HEK293T (cell line): ENCODE measurements around the gene EML4.

Source experiments
- ARNT ChIP-seq: fragments of 450-650 bp; IDR thresholded peaks from 2 replicates; pipeline ENCODE4 v1.6.1; 2017; ENCODE audit warnings: mild to moderate bottlenecking
- BHLHE40 ChIP-seq: fragments of 450-650 bp; IDR thresholded peaks from 2 replicates; pipeline ENCODE4 v1.6.1; 2016; ENCODE audit warnings: mild to moderate bottlenecking, moderate library complexity, borderline replicate concordance
- CTBP1 ChIP-seq: fragments of 450-650 bp; IDR thresholded peaks from 2 replicates; pipeline ENCODE4 v1.6.1; 2016; ENCODE audit warnings: borderline replicate concordance
- ELF4 ChIP-seq: fragments of 450-650 bp; IDR thresholded peaks from 2 replicates; pipeline ENCODE4 v1.6.1; 2017; ENCODE audit warnings: antibody characterized with exemption
- FOXA1 ChIP-seq: fragments of 450-650 bp; IDR thresholded peaks from 2 replicates; pipeline ENCODE4 v1.6.1; 2016; ENCODE audit warnings: mild to moderate bottlenecking
- FOXK2 ChIP-seq: fragments of 450-650 bp; IDR thresholded peaks from 2 replicates; pipeline ENCODE4 v1.6.1; 2016; ENCODE audit warnings: mild to moderate bottlenecking
- FOXM1 ChIP-seq: fragments of 450-650 bp; IDR thresholded peaks from 2 replicates; pipeline ENCODE4 v1.6.1; 2017; ENCODE audit warnings: mild to moderate bottlenecking, borderline replicate concordance
- HDGF ChIP-seq: fragments of 450-650 bp; IDR thresholded peaks from 2 replicates; pipeline ENCODE4 v1.6.1; 2017; ENCODE audit warnings: antibody characterized with exemption, borderline replicate concordance
- L3MBTL2 ChIP-seq: fragments of 450-650 bp; conservative IDR thresholded peaks from 2 replicates; pipeline ENCODE4 v1.6.1; 2016; ENCODE audit warnings: mild to moderate bottlenecking
- NFRKB ChIP-seq: fragments of 450-650 bp; IDR thresholded peaks from 2 replicates; pipeline ENCODE4 v1.6.1; 2016; ENCODE audit warnings: mild to moderate bottlenecking, moderate library complexity
- SP1 ChIP-seq: fragments of 450-650 bp; IDR thresholded peaks from 2 replicates; pipeline ENCODE4 v1.6.1; 2017
- SUZ12 ChIP-seq: fragments of 450-650 bp; IDR thresholded peaks from 2 replicates; pipeline ENCODE4 v1.6.1; 2016; ENCODE audit warnings: mild to moderate bottlenecking
- TARDBP ChIP-seq: fragments of 450-650 bp; IDR thresholded peaks from 2 replicates; pipeline ENCODE4 v1.6.1; 2016
- ZNF384 ChIP-seq: fragments of 450-650 bp; IDR thresholded peaks from 2 replicates; pipeline ENCODE4 v1.6.1; 2016

- TF ChIP-seq SP1 = no peak
- TF ChIP-seq SUZ12 = no peak
- TF ChIP-seq L3MBTL2 = no peak
- no peak for TF ChIP-seq FOXM1
- no peak for TF ChIP-seq TARDBP
- no peak for TF ChIP-seq ZNF384
- no peak for TF ChIP-seq ARNT
- no peak for TF ChIP-seq ELF4
- TF ChIP-seq FOXA1 = no peak
- no peak for TF ChIP-seq CTBP1
- TF ChIP-seq FOXK2 = no peak
- TF ChIP-seq NFRKB = no peak
- no peak for TF ChIP-seq HDGF
- no peak for TF ChIP-seq BHLHE40
These were observed 41.0 kb downstream of the EML4 start for GRCh38 chr2:42210203-42210602.
